ENCODE data around the gene SGMS2. TPM values are rescaled to one million over a fixed set of nuclear protein-coding genes. Genes with fewer than 3 reads are reported as not detected.

The SGMS2 gene
- polyA plus RNA-seq, 2 of the 4 experiments (the other 2 are of a cell fraction) = 8.5 to 22.6 TPM

DNA sequence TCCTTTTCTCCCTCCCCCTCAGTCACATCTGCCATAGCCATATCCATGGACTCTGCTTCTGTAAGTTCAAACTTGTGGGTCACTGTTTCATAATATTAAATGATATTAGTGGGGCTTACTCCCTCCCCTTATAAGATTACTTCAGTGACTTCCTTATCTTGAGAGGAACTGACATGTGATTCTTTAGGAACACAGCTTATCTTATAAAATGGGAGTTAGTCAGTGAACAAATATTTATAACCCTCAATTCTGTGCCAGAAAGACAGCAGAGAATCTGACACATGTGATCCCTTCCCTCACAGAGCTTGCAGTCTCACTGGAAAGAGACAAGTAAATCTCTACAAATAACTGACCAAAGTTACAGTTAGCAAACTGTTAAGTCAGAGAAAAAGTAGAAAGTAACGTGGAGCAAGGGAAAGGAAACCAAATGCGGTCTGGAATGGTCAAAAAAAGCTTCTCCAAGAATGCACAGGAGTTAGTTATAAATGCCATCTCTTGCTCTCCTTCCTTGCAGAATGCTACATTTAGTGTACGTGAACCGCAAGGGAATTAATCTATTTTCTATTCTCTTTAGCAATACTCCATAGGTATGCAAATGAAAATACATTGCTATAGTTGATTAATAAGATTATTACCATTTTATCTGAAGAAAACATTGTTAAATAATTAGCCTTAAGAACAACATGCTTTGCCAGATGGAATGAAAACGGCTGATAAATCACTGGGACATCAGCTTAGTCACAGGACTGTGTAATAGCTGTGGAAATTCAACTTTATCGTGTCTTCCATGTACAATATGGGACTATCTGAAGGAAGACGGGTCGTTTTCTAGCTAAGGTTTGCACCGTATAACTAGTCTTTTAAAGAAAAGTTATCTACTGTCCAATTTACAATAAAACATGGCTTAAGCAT, 29.0 kb downstream of the SGMS2 start:
- DNase-seq (ENCODE audit: low read depth in 1 of 2, low spot score in 1 of 2) = peak; percentile 14 to 61
- CTCF ChIA-PET = interaction anchor here (0.9 to 1.8 kb wide), 5 partner anchors 9 to 64 kb away, joined by 3 to 6 read pairs (median 3); no protein-coding TSS in a partner anchor
- Histone ChIP-seq H3K9me3 (no peaks in the 10 kb centered on the region), H3K4me3 (peak overlapping the region; percentile 32; the same call in 2 of the 3 replicates), H3K4me2 (peak overlapping the region; percentile 80), H3K4me1 (peaks cover 30% of the 10 kb centered on the region), H3K27ac (peak overlapping the region; percentile 62 to 79)
- WGBS (ENCODE audit: missing lambda C conversion rate) = 35% methylated on average over 9 of the region's 9 CpGs
- POLR2A ChIA-PET = interaction anchor here (1.1 kb wide), 1 partner anchor 29 kb away, joined by 6 read pairs; no protein-coding TSS in a partner anchor
- FAIRE-seq = no peak
- peak; percentile 88 to 94 for ATAC-seq
- TF ChIP-seq, protein P1, sequence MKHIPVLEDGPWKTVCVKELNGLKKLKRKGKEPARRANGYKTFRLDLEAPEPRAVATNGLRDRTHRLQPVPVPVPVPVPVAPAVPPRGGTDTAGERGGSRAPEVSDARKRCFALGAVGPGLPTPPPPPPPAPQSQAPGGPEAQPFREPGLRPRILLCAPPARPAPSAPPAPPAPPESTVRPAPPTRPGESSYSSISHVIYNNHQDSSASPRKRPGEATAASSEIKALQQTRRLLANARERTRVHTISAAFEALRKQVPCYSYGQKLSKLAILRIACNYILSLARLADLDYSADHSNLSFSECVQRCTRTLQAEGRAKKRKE (CRISPR knock-in tag; IDR thresholded peaks at IDR 0.05; ENCODE audit: low read depth) = no peak
- TF ChIP-seq PHF8 (IDR thresholded peaks at IDR 0.05; ENCODE audit: borderline replicate concordance, low read depth) (no peak), TP53 (CRISPR knock-in tag; IDR thresholded peaks at IDR 0.05) (no peak), CEBPB (IDR thresholded peaks at IDR 0.05) (peak in 1 of 2 experiments; percentile 24; a peak in 1 of 4 replicates), RCOR1 (IDR thresholded peaks at IDR 0.05; ENCODE audit: low read depth, low read length) (no peak), EP300 (IDR thresholded peaks at IDR 0.05) (peak; percentile 19 to 42; a peak in 2 of 5 replicates), KDM1A (IDR thresholded peaks at IDR 0.05; ENCODE audit: low read depth) (no peak), HOXA7 (CRISPR knock-in tag; IDR thresholded peaks at IDR 0.05) (no peak), SMC3 (IDR thresholded peaks at IDR 0.05) (no peak), NPAS2 (CRISPR knock-in tag; IDR thresholded peaks at IDR 0.05; ENCODE audit: borderline replicate concordance) (no peak), RNF2 (IDR thresholded peaks at IDR 0.05; ENCODE audit: borderline replicate concordance, low read depth) (no peak), ZFP36 (IDR thresholded peaks at IDR 0.05; ENCODE audit: borderline replicate concordance, partially characterized antibody) (no peak), ZC3H11A (IDR thresholded peaks at IDR 0.05) (no peak), ZSCAN20 (CRISPR knock-in tag; IDR thresholded peaks at IDR 0.05) (no peak), TFCP2L1 (CRISPR knock-in tag; IDR thresholded peaks at IDR 0.05) (no peak), ESRRA (IDR thresholded peaks at IDR 0.05; ENCODE audit: borderline replicate concordance, low read length) (no peak), RARB (CRISPR knock-in tag; IDR thresholded peaks at IDR 0.05) (no peak), SREBF2 (IDR thresholded peaks at IDR 0.05) (no peak), MAFK (IDR thresholded peaks at IDR 0.05; ENCODE audit: partially characterized antibody) (no peak), HEYL (CRISPR knock-in tag; IDR thresholded peaks at IDR 0.05) (no peak), CHD4 (IDR thresholded peaks at IDR 0.05; ENCODE audit: borderline replicate concordance) (no peak), CBX8 (IDR thresholded peaks at IDR 0.05) (no peak), NFE2L2 (conservative IDR thresholded peaks at IDR 0.05; ENCODE audit: low read length) (no peak), POLR2AphosphoS2 (conservative IDR thresholded peaks at IDR 0.05; ENCODE audit: low read length) (no peak), GATA3 (IDR thresholded peaks at IDR 0.05; ENCODE audit: borderline replicate concordance) (peak; percentile 68; the same call in 1 of the 2 replicates), HOXB5 (CRISPR knock-in tag; IDR thresholded peaks at IDR 0.05) (no peak), BHLHE40 (IDR thresholded peaks at IDR 0.05; ENCODE audit: low read depth, low read length) (no peak), EHMT2 (IDR thresholded peaks at IDR 0.05; ENCODE audit: low read depth) (no peak)
- TF ChIP-seq, protein P2, sequence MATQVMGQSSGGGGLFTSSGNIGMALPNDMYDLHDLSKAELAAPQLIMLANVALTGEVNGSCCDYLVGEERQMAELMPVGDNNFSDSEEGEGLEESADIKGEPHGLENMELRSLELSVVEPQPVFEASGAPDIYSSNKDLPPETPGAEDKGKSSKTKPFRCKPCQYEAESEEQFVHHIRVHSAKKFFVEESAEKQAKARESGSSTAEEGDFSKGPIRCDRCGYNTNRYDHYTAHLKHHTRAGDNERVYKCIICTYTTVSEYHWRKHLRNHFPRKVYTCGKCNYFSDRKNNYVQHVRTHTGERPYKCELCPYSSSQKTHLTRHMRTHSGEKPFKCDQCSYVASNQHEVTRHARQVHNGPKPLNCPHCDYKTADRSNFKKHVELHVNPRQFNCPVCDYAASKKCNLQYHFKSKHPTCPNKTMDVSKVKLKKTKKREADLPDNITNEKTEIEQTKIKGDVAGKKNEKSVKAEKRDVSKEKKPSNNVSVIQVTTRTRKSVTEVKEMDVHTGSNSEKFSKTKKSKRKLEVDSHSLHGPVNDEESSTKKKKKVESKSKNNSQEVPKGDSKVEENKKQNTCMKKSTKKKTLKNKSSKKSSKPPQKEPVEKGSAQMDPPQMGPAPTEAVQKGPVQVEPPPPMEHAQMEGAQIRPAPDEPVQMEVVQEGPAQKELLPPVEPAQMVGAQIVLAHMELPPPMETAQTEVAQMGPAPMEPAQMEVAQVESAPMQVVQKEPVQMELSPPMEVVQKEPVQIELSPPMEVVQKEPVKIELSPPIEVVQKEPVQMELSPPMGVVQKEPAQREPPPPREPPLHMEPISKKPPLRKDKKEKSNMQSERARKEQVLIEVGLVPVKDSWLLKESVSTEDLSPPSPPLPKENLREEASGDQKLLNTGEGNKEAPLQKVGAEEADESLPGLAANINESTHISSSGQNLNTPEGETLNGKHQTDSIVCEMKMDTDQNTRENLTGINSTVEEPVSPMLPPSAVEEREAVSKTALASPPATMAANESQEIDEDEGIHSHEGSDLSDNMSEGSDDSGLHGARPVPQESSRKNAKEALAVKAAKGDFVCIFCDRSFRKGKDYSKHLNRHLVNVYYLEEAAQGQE (IDR thresholded peaks at IDR 0.05) = no peak
- TF ChIP-seq, protein P3, sequence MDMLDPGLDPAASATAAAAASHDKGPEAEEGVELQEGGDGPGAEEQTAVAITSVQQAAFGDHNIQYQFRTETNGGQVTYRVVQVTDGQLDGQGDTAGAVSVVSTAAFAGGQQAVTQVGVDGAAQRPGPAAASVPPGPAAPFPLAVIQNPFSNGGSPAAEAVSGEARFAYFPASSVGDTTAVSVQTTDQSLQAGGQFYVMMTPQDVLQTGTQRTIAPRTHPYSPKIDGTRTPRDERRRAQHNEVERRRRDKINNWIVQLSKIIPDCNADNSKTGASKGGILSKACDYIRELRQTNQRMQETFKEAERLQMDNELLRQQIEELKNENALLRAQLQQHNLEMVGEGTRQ (IDR thresholded peaks at IDR 0.05) = peak; percentile 53
- TF ChIP-seq, protein P4, sequence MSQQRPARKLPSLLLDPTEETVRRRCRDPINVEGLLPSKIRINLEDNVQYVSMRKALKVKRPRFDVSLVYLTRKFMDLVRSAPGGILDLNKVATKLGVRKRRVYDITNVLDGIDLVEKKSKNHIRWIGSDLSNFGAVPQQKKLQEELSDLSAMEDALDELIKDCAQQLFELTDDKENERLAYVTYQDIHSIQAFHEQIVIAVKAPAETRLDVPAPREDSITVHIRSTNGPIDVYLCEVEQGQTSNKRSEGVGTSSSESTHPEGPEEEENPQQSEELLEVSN (IDR thresholded peaks at IDR 0.05; ENCODE audit: borderline replicate concordance, low read depth) = no peak
- TF ChIP-seq, protein P5, sequence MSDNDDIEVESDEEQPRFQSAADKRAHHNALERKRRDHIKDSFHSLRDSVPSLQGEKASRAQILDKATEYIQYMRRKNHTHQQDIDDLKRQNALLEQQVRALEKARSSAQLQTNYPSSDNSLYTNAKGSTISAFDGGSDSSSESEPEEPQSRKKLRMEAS (IDR thresholded peaks at IDR 0.05) = no peak
- TF ChIP-seq, protein P6, sequence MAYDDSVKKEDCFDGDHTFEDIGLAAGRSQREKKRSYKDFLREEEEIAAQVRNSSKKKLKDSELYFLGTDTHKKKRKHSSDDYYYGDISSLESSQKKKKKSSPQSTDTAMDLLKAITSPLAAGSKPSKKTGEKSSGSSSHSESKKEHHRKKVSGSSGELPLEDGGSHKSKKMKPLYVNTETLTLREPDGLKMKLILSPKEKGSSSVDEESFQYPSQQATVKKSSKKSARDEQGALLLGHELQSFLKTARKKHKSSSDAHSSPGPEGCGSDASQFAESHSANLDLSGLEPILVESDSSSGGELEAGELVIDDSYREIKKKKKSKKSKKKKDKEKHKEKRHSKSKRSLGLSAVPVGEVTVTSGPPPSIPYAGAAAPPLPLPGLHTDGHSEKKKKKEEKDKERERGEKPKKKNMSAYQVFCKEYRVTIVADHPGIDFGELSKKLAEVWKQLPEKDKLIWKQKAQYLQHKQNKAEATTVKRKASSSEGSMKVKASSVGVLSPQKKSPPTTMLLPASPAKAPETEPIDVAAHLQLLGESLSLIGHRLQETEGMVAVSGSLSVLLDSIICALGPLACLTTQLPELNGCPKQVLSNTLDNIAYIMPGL (CRISPR knock-in tag; IDR thresholded peaks at IDR 0.05; ENCODE audit: borderline replicate concordance) = no peak

Measured in A549 (cell line).